Thymus (tissue), 14 donors: ENCODE measurements around the gene RASSF8. TPM values are rescaled to one million over a fixed set of nuclear protein-coding genes. Genes with fewer than 3 reads are reported as not detected.
A peak's percentile ranks its signal among the peaks of the same experiment; 100 is the strongest.

Experiments
- DNase-seq, 9 donors: peaks; one replicate each; pipeline ENCODE4 v3.0.0-alpha.2; 2013; ENCODE audit warnings: low spot score in 9 of 9, low read depth in 6 of 9, missing footprints in 1 of 9
- H3K27ac ChIP-seq, 2 donors: one replicate each; pipeline ENCODE4 v1.5.1; 2013; ENCODE audit warnings: control low read depth in 1 of 2, low read depth in 1 of 2, low read length in 1 of 2, mild to moderate bottlenecking in 1 of 2, moderate library complexity in 1 of 2
- H3K27me3 ChIP-seq, 2 donors: one replicate each; pipeline ENCODE4 v1.5.1; 2013; ENCODE audit warnings: low read length in 1 of 2; ENCODE audit not compliant: control insufficient read depth in 2 of 2, insufficient read depth in 1 of 2
- H3K36me3 ChIP-seq, 2 donors: one replicate each; pipeline ENCODE4 v1.5.1; 2013; ENCODE audit warnings: low read length in 1 of 2, mild to moderate bottlenecking in 1 of 2, moderate library complexity in 1 of 2; ENCODE audit not compliant: control insufficient read depth in 2 of 2, insufficient read depth in 2 of 2
- H3K4me1 ChIP-seq, 2 donors: one replicate each; pipeline ENCODE4 v1.5.1; 2013; ENCODE audit warnings: low read length in 2 of 2; ENCODE audit not compliant: control insufficient read depth in 2 of 2, insufficient read depth in 2 of 2
- H3K4me3 ChIP-seq, 2 donors: one replicate each; pipeline ENCODE4 v1.5.1; 2013; ENCODE audit warnings: low read length in 2 of 2, control low read depth in 1 of 2, mild to moderate bottlenecking in 1 of 2
- H3K9me3 ChIP-seq, 2 donors: one replicate each; pipeline ENCODE4 v1.5.1; 2013; ENCODE audit warnings: low read length in 1 of 2, mild to moderate bottlenecking in 1 of 2; ENCODE audit not compliant: control insufficient read depth in 2 of 2, insufficient read depth in 1 of 2
- WGBS: extraction: QIAGEN DNeasy Blood & Tissue Kit; methylation state at CpG from one replicate; pipeline ENCODE4 v1.1.7; 2013; 5-methylcytosine and 5-hydroxymethylcytosine counted together
- long read RNA-seq, 10 donors: transcript quantifications; one replicate each; lab custom pipeline, GENCODE V29; 2026
- polyA plus RNA-seq: library from polyadenylated mRNA; stranded (reverse); fragments of 200-250 nt; gene quantifications from one replicate; pipeline ENCODE4 v1.2.3, GENCODE V29; 2013
- total RNA-seq: library from RNA; stranded (reverse); fragments of 120-200 nt; gene quantifications from one replicate; pipeline ENCODE4 v1.2.4, GENCODE V29; 2013
- donor health status: healthy.

RASSF8 gene, protein sequence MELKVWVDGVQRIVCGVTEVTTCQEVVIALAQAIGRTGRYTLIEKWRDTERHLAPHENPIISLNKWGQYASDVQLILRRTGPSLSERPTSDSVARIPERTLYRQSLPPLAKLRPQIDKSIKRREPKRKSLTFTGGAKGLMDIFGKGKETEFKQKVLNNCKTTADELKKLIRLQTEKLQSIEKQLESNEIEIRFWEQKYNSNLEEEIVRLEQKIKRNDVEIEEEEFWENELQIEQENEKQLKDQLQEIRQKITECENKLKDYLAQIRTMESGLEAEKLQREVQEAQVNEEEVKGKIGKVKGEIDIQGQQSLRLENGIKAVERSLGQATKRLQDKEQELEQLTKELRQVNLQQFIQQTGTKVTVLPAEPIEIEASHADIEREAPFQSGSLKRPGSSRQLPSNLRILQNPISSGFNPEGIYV
- total RNA-seq: 6.4 TPM
- polyA plus RNA-seq: 15.3 TPM
- long read RNA-seq, donor 1: 0 reads
- long read RNA-seq, donor 2: 0 reads
- long read RNA-seq, donor 3: 0 reads
- long read RNA-seq, donor 4: 0 reads
- long read RNA-seq, donor 5, full-length matches to known transcripts: 1 of 1 reads
- long read RNA-seq, donor 5, partial matches to known transcripts: 0 of 1 reads
- long read RNA-seq, donor 5, other reads (novel, unspliced or antisense): 0 of 1 reads
- long read RNA-seq, donor 6: 0 reads
- long read RNA-seq, donor 7: 0 reads
- long read RNA-seq, donor 8: 0 reads
- long read RNA-seq, donor 9: 0 reads
- long read RNA-seq, donor 10: 0 reads

DNA sequence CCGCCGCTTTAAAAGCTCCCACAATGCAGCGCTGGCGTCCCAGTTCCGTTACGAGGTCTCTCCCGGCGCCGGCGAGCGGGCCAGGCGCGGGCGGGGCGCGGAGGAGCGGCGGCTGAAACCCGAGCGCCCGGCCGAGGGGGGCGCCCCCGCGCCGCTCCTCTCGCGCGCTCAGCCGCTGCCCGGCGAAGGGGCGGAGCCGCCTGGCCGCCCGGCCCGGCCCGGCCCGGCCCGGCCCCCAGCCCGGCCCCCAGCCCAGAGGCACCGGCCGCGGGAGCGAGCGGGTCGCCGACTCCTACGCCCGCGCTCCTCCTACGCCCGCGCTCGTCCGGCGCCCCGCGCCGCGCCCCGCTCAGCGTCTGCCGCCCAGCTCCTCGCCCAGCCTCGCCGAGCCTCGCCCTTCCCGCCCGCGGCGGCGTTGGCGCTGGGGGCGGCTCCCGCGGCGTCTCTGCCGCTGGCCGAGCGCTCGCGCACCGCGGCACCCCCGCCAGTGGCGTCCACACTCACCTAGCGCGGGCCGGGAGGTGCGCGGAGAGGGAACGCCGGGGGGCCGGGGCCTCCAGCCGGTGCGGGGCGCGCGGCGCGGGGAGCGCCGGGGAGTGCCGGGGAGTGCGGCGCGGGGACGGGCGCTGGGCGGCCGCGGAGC, at the start of gene RASSF8:
RASSF8 (plus strand) TSS at position 255 of the 643 bp plus-strand sequence. CDS start 96,662 bp downstream, outside the sequence.
- Histone ChIP-seq H3K27ac (peak within 1 kb of the TSS; percentile 7 to 81), H3K4me3 (peak within 1 kb of the TSS; percentile 51 to 69), H3K36me3 (no peaks in the 10 kb centered on the region), H3K27me3 (peaks cover 19 to 50% of the 10 kb centered on the region in 2 donors), H3K9me3 (no peaks in the 10 kb centered on the region), H3K4me1 (peaks cover 0 to 13% of the 10 kb centered on the region in 2 donors)
- DNase-seq: peak in 5 of 9 donors; percentile 20 to 39 (median 33)
- under 1% methylated on average over 112 of the region's 113 CpGs for WGBS

DNA sequence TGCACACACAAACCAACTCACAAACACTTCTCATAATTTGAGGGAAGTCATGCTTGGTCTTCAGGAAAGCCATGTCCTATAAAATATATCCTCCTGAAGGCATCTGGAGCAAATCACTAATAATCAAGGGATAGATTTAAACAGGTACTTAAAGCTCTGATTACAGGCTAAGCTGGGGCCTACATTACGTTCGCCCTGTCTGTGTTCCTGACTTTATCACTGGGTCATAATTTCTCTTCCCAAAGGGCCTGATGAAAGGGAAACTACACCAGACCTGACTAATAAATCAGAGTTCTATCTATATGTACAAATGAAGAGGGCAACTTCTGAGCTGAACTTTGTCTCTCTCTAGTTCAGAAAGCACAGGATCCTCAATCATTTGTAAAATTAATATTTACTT, 43.9 kb upstream of the RASSF8 start:
- Histone ChIP-seq H3K9me3 (no peaks in the 10 kb centered on the region), H3K27me3 (no peaks in the 10 kb centered on the region), H3K4me3 (no peak overlapping the region), H3K36me3 (no peaks in the 10 kb centered on the region), H3K4me1 (no peaks in the 10 kb centered on the region), H3K27ac (no peak overlapping the region)
- WGBS: over 99% methylated on average over 2 of the region's 2 CpGs
- no peak for DNase-seq

DNA sequence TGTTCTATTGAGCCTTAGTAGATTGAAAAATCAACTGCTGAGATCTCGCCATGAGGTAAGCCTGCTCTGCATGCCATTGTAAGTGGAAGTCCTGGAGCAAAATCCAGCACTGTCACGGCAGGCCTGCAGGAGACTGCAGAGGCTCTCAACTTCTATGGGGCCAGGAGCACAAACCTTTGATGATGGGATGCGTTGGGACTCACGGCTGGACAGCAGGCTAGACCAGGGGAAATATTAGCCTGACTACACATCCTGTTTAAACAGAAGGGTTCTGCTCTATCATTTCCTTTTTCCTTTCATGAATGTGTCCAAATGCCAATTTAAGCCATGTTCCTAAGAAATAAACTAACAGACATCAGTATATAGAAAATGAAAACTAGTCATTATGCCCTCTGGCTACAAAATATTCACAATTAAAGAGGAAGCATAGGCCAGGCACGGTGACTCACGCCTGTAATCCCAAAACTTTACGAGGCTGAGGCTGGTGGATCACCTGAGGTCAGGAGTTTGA, 33.9 kb upstream of the RASSF8 start:
- Histone ChIP-seq H3K27ac (no peak overlapping the region), H3K27me3 (no peaks in the 10 kb centered on the region), H3K4me1 (no peaks in the 10 kb centered on the region), H3K36me3 (no peaks in the 10 kb centered on the region), H3K9me3 (no peaks in the 10 kb centered on the region), H3K4me3 (no peak overlapping the region)
- no peak for DNase-seq
- WGBS: 82% methylated on average over 7 of the region's 7 CpGs

DNA sequence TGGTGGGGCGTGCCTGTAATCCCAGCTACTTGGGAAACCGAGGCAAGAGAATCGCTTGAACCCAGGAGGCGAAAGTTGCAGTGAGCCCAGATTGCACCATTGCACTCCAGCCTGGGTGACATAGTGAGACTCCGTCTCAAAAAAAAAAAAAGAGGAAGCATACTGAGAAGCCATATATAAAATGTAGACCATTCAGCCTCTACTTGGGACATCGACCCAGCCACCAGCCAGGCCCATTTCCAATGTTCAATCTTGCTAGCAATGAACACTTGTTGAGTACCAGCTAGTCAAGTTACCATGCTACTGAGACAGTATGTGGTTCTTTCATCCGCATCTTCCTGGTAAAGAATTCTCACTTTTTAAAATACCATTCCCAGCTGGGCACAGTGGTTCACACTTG, 33.4 kb upstream of the RASSF8 start:
- H3K4me3 ChIP-seq: no peak overlapping the region
- no peak for DNase-seq
- H3K27me3 ChIP-seq: no peaks in the 10 kb centered on the region
- no peaks in the 10 kb centered on the region for H3K36me3 ChIP-seq
- WGBS: 97% methylated on average over 7 of the region's 7 CpGs
- H3K27ac ChIP-seq: no peak overlapping the region
- no peaks in the 10 kb centered on the region for H3K4me1 ChIP-seq
- H3K9me3 ChIP-seq: no peaks in the 10 kb centered on the region

DNA sequence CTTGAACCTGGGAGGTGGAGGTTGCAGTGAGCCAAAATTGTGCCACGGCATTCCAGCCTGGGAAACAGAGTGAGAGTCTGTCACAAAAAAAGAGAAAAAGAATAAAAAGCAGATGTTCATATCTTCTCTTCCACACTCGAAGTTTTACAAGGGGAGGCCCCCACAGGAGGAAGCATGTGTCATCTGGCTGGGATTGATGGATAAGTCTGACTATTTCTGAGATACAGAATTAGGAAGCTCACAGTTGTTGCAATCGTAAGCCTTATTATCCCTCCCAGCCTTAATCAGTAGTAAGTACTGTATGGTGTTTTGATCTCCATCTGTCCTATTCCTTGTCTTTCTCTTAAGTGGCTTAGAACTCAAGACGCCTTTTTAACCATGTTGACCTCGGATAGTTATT, 31.9 kb upstream of the RASSF8 start:
- WGBS: 67% methylated on average over 5 of the region's 5 CpGs
- Histone ChIP-seq H3K9me3 (no peaks in the 10 kb centered on the region), H3K4me1 (no peaks in the 10 kb centered on the region), H3K4me3 (no peak overlapping the region), H3K27ac (no peak overlapping the region), H3K27me3 (no peaks in the 10 kb centered on the region), H3K36me3 (no peaks in the 10 kb centered on the region)
- no peak for DNase-seq

DNA sequence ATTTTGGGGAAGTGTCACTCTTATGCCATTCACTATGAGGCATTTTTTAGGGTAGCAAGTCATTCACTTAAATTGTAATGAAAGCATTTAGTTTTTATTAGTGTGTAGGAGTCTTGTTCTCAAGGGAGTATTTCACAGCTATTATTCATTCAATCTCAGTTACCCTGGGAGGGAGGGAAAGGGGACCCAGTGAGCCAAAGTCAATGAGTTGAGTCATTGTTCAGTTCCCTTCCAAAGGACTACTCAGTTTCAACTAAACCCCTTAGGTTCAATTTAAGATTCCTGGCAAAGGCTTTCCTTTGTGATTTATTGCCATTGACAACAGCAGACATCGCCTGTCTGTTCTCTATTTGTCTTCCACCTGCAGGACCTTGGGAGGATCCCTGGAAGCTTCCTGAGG, 29.3 kb upstream of the RASSF8 start:
- Histone ChIP-seq H3K4me1 (no peaks in the 10 kb centered on the region), H3K27me3 (no peaks in the 10 kb centered on the region), H3K4me3 (no peak overlapping the region), H3K27ac (no peak overlapping the region), H3K9me3 (no peaks in the 10 kb centered on the region), H3K36me3 (no peaks in the 10 kb centered on the region)
- DNase-seq: no peak
- 97% methylated on average over 1 of the region's 1 CpG for WGBS

DNA sequence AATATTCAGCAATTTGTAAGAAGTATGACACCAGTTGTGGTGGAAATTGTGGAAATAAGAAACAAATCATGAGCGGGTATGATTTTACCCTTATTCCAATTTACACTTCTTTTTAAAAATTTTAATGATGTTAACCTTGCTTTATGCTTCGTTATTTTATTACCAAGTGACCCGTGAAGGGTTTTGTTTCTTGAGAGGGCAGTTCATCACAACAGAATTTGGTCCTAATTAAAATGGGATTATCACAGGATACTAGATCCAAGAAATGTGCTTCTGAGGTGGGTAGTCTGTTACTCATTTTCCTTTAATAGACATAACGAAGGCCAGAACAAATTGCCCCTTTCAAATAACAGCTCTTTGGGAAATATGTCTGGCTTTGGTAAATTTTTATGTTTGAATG, 25.5 kb upstream of the RASSF8 start:
- WGBS: 96% methylated on average over 4 of the region's 4 CpGs

DNA sequence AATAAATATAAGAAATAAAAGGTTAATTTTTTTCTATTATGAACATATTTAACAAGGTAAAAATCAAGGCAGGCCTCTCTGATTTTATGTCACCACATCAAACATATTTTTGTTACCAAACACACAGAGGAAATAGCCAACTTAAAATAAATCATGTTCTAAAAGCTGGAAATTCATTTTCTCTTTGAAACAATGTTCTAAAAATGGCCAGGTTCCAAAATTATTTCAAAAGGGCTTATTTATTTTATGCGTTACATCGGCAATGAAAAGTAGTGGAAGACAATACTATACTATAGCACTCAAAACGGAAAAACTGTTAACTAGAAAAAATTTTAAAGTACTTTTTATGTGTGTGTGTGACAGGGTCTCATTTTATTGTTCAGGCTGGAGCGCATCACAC, 24.0 kb upstream of the RASSF8 start:
- Histone ChIP-seq H3K4me1 (no peaks in the 10 kb centered on the region), H3K9me3 (no peaks in the 10 kb centered on the region), H3K4me3 (no peak overlapping the region), H3K27me3 (no peaks in the 10 kb centered on the region), H3K36me3 (no peaks in the 10 kb centered on the region), H3K27ac (no peak overlapping the region)
- 88% methylated on average over 4 of the region's 4 CpGs for WGBS
- DNase-seq: no peak

More for the DNA sequence above, 25.5 kb upstream of the RASSF8 start:
- Histone ChIP-seq H3K9me3 (no peaks in the 10 kb centered on the region), H3K27ac (no peak overlapping the region), H3K4me1 (no peaks in the 10 kb centered on the region), H3K36me3 (no peaks in the 10 kb centered on the region), H3K4me3 (no peak overlapping the region), H3K27me3 (no peaks in the 10 kb centered on the region)
- no peak for DNase-seq
